HG03108 (cell line): ENCODE measurements around the gene AHNAK.
"Not testable (repeated sequence)": the region's sequence is repeated elsewhere in the genome, so short reads cannot be mapped to it uniquely, and the experiment has no call there.

Source experiments
- ATAC-seq: cut with Tn5 transposase; IDR thresholded peaks from one replicate; pipeline ENCODE4 v1.9.1; 2021; ENCODE audit warnings: moderate library complexity; ENCODE audit not compliant: unreplicated experiment

The AHNAK gene

DNA sequence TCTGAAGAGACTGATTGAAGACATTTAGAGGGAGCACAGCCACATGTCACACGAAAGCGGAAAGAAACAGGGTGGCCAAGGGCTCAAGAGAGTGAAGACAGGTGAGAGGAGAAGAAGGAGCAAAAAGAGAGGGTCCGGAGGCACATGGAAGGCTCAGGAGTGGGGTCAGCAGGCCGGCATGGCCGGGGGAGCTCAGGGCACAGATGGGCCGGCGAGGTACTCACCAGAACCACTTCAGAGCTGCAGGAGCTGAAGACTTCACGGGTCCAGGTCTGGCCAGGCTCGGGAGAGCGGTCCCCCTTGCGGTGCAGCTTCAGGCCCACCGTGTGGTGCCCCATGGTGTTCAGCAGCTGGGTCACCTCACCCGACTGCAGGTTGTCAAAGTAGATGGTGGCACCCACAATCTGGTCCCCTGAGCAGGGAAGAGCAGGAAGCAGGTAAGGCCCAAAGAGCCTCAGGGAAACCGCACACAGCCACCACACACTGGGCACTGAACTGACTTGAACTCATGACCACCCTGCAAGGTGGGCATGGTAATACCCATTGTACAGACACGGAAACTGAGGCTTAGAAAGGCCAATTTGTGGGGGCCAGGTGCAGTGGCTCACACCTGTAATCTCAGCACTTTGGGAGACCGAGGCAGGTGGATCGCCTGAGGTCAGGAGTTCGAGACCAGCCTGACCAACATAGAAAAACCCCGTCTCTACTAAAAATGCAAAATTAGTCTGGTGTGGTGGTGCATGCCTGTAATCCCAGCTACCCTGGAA, 11.6 kb downstream of the AHNAK start:
- no peak for ATAC-seq

DNA sequence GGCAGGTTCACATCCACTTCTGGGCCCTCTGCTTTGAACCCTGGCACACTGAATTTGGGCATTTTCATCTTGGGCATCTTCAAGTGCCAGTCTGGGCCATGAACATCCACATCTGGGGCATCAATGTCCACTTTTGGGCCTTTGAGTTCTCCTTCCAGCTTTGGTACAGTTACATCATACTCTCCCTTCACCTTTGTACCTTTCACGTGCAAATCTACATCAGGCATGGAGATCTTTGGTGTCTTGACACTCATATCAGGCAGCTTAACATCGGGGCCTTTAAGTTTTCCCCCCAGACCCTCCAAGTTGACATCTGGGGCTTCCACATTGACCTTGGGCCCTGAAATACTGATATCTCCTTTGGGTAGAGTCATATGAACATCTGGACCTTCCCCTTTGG, 14.5 kb downstream of the AHNAK start:
- ATAC-seq: no peak

GRCh38 chr11:62516736-62517371, 29.8 kb downstream of the AHNAK start:
- ATAC-seq: no peak

DNA sequence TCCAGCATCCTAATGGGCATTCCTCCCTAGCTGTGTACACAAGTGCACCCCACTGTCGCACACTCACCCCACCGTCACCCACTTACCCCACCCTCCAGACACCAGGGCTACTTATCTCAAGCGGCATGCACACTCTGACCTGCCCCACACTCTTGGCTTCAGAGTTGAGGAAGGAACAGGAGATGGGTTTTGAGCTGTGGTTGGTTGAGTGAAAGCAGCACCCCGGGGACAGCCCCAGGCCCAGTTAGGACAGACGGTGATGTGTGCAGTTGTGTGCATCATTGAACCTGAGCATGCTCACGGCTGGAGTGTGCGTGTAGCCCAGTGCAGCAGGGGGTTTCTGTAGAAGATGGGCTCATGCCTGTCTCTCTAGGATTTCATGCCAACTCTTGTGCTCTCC, 32.5 kb downstream of the AHNAK start:
- ATAC-seq: peak; percentile 72

GRCh38 chr11:62513626-62514025, 33.0 kb downstream of the AHNAK start:
- ATAC-seq: no peak

GRCh38 chr11:62512961-62513360, 33.6 kb downstream of the AHNAK start:
- no peak for ATAC-seq

DNA sequence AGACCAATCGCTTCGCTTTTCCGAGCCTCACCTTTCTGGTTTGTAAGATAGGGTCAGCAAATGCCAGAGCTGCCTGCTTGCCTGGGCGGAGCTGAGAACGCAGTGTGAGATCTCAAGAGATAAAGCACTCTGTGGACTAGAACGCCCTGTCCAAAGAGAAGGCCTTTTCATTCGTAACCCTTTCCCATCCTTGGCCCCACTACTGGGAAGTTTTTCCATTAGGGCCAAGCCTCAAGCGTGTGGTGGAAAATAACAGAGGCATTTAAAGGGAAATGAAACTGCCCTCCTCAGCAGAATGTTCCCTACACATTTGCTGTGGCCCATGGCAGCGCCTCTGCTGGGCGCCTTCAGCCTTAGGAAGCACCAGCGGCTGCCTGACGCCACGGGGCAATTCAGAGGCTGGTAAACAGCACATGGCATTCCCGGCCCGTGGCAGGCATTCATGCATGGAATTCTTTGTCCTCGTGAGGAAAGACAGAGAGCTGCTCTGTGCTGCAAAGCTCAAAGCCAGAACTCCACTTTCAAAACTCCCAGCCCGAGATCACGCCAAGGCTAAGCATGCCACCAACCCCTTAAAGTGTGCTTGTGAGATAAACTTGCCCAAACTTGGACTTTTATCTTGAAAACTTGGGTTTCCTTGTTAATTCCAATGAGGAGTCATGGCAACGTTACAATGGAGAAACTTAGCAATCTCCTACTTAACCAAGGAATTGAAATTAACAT, 38.1 kb downstream of the AHNAK start:
- ATAC-seq: no peak

DNA sequence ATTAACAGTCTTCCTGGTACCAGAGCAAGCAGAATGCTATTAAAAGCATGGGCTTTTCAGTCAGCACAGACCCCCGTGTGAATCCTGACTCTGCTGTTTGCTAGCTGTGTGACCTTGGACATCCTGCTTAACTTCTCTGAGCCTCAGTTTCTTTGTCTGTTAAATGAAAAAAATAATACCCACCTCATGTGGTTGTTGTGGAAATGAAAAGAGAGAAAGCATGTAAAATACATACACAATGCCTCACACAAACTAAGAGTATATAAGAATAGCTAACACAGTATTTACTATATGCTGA, 39.5 kb downstream of the AHNAK start:
- no peak for ATAC-seq

DNA sequence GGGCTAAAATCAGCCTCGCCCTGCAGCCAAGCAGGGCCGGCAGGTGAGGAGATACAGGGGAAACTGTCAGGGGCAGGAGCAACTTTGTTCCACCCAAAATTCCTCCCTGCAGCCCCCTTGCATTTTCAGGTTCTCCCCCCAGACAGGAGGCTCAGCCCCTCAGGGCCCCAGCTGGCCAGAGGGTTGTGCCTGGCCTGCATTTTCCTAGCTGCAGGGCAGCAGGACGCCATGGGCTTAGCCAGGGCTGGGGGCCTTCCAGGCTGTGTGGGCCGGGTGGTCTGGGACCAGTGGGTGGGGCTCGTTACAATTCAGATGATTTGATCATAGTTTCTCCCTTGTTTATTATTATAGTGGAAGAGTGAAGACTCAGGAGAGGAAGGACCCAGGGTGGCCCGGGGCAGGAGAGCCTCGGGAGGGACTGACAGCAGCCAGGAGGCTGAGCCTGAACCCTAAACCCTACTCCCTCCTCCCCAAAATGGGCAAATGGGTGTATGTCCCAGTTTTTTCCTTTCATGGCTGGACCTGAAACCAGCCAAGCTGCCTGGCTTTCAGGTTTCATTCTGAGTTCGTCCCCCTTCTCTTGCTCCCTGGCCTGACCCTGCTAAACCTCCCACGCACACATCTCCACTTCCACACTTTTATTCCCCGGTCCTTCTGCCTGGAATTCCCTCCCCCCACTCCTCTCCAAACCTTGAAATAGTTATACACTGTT, 40.0 kb downstream of the AHNAK start:
- no peak for ATAC-seq

DNA sequence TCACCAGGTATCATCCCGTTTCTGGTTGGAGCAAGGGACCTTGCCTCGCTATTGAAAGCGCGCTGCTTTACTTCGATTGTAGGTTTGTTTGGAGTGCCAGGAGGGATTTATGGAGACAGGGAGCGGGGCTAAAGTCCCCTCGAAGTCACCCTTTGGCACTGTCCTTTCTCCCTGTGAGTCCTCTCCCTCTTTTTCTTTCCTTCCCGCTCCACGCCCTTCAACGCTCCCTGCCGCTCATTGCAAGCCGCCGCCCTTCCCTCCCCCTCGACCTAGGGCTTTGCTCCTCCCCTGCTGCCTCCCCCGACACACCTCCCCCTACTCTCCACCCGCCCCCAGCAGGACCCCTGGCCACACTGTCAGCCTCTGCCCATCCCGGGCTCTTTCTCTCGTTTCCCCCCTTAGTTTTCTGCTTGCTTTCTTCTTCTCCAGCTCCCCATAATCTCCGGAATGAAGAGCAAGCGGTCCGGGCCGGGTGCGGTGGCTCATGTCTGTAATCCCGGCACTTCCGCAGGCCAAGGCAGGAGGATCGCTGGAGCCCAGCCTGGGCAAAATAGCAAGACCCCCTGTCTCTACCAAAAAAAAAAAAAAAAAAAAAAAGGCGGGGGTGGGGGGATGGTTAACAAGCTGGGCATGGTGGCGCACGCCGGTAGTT, 41.0 kb downstream of the AHNAK start:
- ATAC-seq: no peak

- ATAC-seq: no peak
Measured at GRCh38 chr11:62505059-62505439, 41.6 kb downstream of the AHNAK start.

GRCh38 chr11:62504158-62504973, 42.2 kb downstream of the AHNAK start:
- ATAC-seq: no peak

DNA sequence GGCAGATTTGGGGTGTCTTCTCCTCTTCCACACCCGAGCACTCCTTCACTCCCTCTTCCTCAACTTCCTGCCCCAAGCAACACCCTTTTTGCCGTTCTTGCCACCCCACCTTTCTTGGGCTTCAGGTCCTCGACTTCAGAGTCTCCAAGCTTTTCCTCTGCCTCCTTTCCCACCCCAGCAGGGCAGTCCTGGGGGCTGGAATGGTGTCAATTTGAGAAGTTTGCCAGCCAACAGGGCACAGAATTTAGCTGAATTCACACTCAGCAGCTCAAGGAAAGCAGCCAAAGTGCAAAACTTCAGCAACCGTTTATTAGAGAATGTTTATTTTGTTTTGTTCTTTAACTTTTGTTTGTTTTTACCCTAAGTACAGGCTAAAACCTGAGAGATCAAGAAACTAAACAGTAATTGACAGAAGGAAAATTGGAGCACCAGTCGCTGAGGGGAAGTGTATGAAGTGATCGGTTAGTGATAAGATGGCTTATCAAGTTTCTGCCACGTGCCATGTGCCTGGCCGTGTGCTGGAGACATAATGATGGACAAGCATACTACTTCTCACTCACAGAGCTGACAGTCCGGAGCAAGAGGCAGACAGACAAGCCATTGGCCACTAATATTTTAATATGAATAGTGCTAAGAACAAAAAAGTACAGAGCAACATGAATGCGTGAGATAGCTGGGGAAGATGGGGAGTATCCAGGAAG, 44.4 kb downstream of the AHNAK start:
- ATAC-seq: no peak

GRCh38 chr11:62501432-62501891, 45.1 kb downstream of the AHNAK start:
- ATAC-seq: no peak

DNA sequence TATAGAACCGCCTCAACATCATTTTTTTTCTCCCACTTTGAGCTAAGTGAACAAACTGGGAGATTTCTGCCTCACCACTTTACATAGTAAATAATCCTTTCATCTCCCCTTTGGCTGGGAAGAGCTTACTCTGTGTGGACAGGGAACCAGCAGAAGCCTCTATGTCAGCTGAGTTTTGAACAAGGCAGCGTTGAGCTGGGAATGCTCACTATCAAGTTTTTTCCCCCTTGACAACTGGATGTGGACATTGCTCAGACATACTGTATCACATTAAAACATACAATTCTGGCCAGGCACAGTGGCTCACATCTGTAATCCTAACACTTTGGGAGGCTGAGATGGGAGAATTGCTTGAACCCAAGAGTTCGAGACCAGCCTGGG, 46.0 kb downstream of the AHNAK start:
- no peak for ATAC-seq

DNA sequence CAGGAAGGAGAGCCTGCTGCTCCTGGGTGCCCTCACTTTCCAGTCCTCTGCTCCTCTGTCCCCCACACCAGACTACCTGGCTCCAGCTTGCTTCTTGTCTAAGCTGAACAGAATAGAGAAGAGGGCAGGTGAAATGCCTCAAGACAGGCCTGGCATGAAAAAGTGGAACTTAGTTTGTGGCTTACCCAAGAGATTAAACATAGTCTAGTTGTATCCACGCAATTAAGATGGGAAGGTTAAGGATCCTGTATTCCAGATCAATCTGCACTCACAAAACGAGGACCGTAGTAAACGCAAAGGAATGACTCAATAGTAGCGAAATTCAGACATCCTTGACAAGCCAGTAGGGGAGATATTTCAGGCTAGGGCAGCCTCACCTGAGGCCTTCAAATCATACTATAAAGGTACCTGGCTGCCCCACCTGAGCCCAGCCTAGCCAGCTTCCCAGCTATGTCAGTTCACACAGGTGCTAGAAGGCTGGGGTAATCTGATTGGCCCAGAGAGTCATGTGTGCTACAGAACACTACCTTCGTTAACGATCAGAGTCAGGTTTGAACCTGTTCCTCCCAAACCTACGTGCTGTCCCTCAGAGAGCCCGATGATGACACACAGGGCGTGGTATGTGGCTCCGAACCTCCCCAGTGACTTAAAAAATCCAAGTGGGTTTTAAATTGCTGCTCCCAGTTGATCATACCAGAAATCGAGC, 46.5 kb downstream of the AHNAK start:
- no peak for ATAC-seq

DNA sequence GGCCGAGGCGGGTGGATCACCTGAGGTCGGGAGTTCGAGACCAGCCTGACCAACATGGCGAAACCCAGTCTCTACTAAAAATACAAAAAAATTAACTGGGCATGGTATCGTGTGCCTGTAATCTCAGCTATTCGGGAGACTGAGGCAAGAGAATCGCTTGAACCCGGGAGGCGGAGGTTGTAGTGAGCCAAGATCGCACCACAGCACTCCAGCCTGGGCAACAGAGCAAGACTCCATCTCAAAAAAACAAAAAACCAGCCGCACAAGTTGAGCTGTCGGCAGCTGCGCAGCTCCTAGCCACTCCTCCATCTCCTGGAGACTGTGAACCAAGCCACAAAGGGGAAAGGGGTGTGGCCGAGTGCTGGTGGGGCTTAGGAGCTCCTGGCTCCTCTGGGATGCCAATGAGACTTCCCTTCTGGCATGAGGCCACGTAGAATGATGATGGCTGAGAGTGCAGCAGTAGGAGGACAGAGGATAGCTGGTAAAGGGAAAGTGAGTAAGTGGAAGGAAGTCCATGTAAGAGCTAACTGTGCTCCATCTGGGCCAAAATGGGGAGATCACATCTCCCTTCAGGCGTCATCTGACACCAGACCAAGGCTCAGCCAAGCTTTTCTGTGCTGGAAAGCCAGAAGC, 47.2 kb downstream of the AHNAK start:
- not testable (repeated sequence) for ATAC-seq

DNA sequence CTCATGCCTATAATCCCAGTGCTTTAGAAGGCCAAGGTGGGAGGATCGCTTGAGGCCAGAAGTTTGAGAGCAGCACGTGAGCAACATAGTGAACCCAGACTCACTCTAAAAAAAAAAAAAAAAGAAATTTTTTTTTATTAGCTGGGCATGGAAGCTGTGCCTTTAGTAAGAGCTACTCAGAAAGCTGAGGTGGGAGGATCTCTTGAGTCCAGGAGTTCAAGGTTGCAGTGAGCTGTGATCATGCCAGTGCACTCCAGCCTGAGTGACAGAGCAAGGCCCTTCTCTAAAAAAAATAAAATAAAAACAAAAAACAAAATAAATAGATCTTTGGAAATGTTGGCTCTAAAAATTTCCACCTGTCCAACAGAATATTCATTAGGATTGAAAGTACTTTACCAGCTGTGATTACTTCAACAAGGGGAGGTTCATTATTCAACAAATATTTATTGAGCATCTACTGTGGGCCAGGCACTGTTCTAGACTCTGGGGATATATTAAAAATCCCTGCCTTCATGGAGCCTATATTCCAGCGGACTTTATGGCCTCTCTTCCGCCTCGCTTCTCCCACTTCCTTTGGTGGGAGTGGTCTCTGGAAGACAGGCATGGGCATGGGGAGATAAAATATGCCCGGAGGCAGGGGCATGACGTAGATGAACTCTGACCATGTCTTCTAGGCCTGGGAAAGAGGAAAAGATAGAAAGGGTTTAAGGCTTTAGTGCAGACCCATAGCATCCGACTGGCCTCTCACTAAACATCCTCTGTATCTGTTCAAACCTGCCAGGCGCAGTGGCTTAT, 47.9 kb downstream of the AHNAK start:
- ATAC-seq: no peak
